ENCODE results near the gene UPK1A. TPM values are rescaled to one million over a fixed set of nuclear protein-coding genes. Genes with fewer than 3 reads are reported as not detected.
"Not testable (repeated sequence)": the region's sequence is repeated elsewhere in the genome, so short reads cannot be mapped to it uniquely, and the experiment has no call there.

UPK1A gene
- total and polyA plus RNA-seq, 7 experiments from 2014 or later, result 0.41 to 1.3 TPM; not detected in 5

DNA sequence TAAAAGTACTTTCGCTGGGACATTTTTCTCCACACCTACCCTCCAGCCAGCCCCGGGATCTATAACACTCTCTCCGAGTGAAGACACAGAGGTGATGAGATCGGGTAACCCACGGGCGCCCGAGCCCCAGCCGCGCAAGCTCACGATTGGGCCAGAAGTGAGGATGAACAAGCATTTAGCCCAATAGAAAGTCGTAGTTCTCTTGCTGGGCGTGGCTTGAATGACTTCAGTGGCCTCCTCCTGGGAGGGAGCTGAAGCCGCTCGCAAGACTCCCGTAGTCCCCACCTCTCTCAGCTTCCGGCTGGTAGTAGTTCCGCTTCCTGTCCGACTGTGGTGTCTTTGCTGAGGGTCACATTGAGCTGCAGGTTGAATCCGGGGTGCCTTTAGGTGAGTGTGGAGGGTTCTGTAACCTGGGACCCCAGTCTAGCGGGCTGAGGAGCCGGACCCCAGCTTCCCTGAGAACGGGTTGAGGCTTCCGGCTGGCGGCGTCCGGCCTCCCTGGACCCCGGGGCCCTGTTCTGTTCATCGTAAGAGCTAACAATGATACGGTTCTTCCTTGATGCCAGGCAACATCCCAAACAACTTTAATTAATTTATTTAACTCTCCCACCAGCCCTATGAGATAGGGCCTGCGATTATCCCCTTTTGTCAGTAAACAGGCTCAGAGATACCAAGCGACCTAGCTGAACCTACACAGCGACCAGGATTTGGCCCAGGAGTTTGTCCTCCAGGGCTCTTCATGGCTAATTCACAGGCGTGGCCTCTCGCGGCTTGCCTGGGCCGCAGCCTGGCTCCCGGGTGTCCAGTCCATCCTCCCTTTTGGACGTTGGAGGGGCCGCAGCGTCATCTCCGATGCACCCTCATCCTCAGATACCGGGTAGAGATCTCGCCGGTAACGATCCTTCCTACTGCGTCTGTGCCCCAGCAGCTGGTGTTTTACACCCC lies 18.0 kb upstream of the UPK1A start, which contains the start of gene COX6B1:
Gene COX6B1, plus strand, starts transcription at position 307 of the 945 bp plus-strand sequence. CDS start 2,921 bp downstream, outside the sequence.
- CTCF ChIA-PET, result interaction anchor here (0.6 to 1.3 kb wide), 3 partner anchors 14 to 98 kb away, joined by 3 to 5 read pairs (median 4); no protein-coding TSS in a partner anchor
- no peaks in the 10 kb centered on the region for H3K27me3 Mint-ChIP-seq
- H3K27ac Mint-ChIP-seq, result peak within 1 kb of the TSS; percentile 89 to 98 (median 95)
- H3K4me1 Mint-ChIP-seq, result peaks cover 17 to 67% (median 42%) of the 10 kb centered on the region in 7 donors
- Histone ChIP-seq H3K36me3 (ENCODE audit: control insufficient read depth in 2 of 3, insufficient read depth in 3 of 3, low read length in 3 of 3) (peaks cover 0 to 27% (median 0%) of the 10 kb centered on the region in 3 experiments), H3K4me3 (ENCODE audit: low read length) (peak within 1 kb of the TSS; percentile 95), H3K4me1 (ENCODE audit: control insufficient read depth in 2 of 2, insufficient read depth in 2 of 2, low read length in 2 of 2) (peaks cover 7 to 25% of the 10 kb centered on the region in 2 donors), H3K27ac (ENCODE audit: low read depth, low read length) (peak within 1 kb of the TSS; percentile 89), H3K27me3 (ENCODE audit: control insufficient read depth in 2 of 2, insufficient read depth in 2 of 2, low read length in 2 of 2) (no peaks in the 10 kb centered on the region), H3K9me3 (ENCODE audit: control insufficient read depth in 2 of 3, low read length in 3 of 3) (no peaks in the 10 kb centered on the region)
- peaks cover 0 to 2% (median 0%) of the 10 kb centered on the region in 11 donors for H3K9me3 Mint-ChIP-seq
- intact Hi-C loops (cut with micrococcal nuclease), result loop anchor here (1.0 to 10.0 kb wide), 17 partner anchors 20 to 727 kb away; partner anchors contain the start of genes HAUS5 (in 2 of the 2), LIN37 (in 1 of the 2), PSENEN (in 1 of the 2) and TBCB (in 1 of the 2)
- DNase-seq (peak; percentile 63 to 95 (median 91)), ATAC-seq (peak; percentile 80)
- peak within 1 kb of the TSS; percentile 88 to 99 (median 97) for H3K4me3 Mint-ChIP-seq
- POLR2A ChIA-PET, result interaction anchor here (0.7 to 2.2 kb wide), 16 partner anchors 10 to 443 kb away, joined by 3 to 11 read pairs (median 4); partner anchors contain the start of genes HAUS5, IGFLR1, LIN37 and PSENEN
- peaks cover 0 to 12% (median 0%) of the 10 kb centered on the region in 5 donors for H3K36me3 Mint-ChIP-seq

DNA sequence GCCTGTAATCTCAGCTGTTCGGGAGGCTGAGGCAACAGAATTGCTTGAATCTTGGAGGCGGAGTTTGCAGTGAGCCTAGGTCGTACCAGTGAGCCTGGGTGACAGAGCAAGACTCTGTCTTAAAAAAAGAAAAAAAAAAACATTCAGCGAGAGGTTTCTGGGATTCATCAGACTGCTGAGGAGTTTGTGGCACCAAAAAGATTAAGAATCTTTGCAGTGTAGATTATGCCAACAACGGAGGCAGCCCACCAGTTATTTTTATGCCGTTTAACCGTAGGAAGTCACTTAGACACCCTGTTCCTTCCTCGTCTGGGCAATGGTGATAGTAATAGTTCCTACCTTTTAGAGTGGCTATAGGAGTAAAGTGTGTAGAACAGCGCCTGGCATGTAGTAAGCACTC lies 15.7 kb upstream of the UPK1A start:
- intact Hi-C loops (cut with micrococcal nuclease), result no loop called here
- Histone ChIP-seq H3K9me3 (ENCODE audit: control insufficient read depth in 2 of 3, low read length in 3 of 3) (no peaks in the 10 kb centered on the region), H3K4me3 (ENCODE audit: low read length) (no peak overlapping the region), H3K27ac (ENCODE audit: low read depth, low read length) (no peak overlapping the region), H3K27me3 (ENCODE audit: control insufficient read depth in 2 of 2, insufficient read depth in 2 of 2, low read length in 2 of 2) (no peaks in the 10 kb centered on the region), H3K36me3 (ENCODE audit: control insufficient read depth in 2 of 3, insufficient read depth in 3 of 3, low read length in 3 of 3) (peaks cover 0 to 42% (median 10%) of the 10 kb centered on the region in 3 experiments), H3K4me1 (ENCODE audit: control insufficient read depth in 2 of 2, insufficient read depth in 2 of 2, low read length in 2 of 2) (peaks cover 7 to 15% of the 10 kb centered on the region in 2 donors)
- POLR2A ChIA-PET, result interaction anchor here (0.7 kb wide), 2 partner anchors 122 to 140 kb away, joined by 3 to 5 read pairs; no protein-coding TSS in a partner anchor
- H3K27ac Mint-ChIP-seq, result peak overlapping the region in 2 of 9 donors; percentile 17 to 38
- H3K27me3 Mint-ChIP-seq, result no peaks in the 10 kb centered on the region
- DNase-seq (no peak), ATAC-seq (no peak)
- H3K36me3 Mint-ChIP-seq, result peaks cover 0 to 24% (median 10%) of the 10 kb centered on the region in 5 donors
- peaks cover 0 to 2% (median 0%) of the 10 kb centered on the region in 11 donors for H3K9me3 Mint-ChIP-seq
- CTCF ChIA-PET, result no interaction called here
- H3K4me1 Mint-ChIP-seq, result peaks cover 10 to 65% (median 37%) of the 10 kb centered on the region in 7 donors
- peak overlapping the region in 8 of 10 donors; percentile 3 to 62 (median 24) for H3K4me3 Mint-ChIP-seq

DNA sequence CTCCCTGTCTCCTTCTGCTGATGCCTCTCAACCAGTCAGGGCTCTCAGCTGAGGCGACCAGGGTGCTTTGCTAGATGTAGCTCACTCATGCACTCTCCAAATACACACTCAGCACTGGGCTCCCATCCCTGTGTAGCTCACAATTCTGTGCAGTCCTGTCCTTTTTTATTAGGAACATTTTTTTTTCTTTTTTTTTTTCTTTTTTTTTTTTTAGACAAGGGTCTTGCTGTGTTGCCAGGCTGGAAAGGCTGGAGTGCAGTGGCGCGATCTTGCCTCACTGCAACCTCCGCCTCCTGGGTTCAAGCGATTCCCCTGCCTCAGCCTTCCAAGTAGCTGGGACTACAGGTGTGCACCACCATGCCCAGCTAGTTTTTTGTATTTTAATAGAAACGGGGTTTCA lies 11.5 kb upstream of the UPK1A start:
- Mint-ChIP-seq H3K4me1 (peaks cover 16 to 37% (median 20%) of the 10 kb centered on the region in 7 donors), H3K36me3 (peaks cover 5 to 42% (median 24%) of the 10 kb centered on the region in 5 donors)
- DNase-seq; H3K9me3 Mint-ChIP-seq; intact Hi-C loops (cut with micrococcal nuclease); H3K4me3 Mint-ChIP-seq; CTCF ChIA-PET; H3K27ac ChIP-seq (ENCODE audit: low read depth, low read length); H3K27ac Mint-ChIP-seq; H3K27me3 ChIP-seq (ENCODE audit: control insufficient read depth in 2 of 2, insufficient read depth in 2 of 2, low read length in 2 of 2); ATAC-seq; H3K4me1 ChIP-seq (ENCODE audit: control insufficient read depth in 2 of 2, insufficient read depth in 2 of 2, low read length in 2 of 2); H3K27me3 Mint-ChIP-seq; H3K9me3 ChIP-seq (ENCODE audit: control insufficient read depth in 2 of 3, low read length in 3 of 3); H3K4me3 ChIP-seq (ENCODE audit: low read length): not testable (repeated sequence)
- POLR2A ChIA-PET, result interaction anchor here (3.1 kb wide), 1 partner anchor 11 kb away, joined by 18 read pairs; no protein-coding TSS in a partner anchor
- H3K36me3 ChIP-seq (ENCODE audit: control insufficient read depth in 2 of 3, insufficient read depth in 3 of 3, low read length in 3 of 3), result peaks cover 0 to 67% (median 17%) of the 10 kb centered on the region in 3 experiments

DNA sequence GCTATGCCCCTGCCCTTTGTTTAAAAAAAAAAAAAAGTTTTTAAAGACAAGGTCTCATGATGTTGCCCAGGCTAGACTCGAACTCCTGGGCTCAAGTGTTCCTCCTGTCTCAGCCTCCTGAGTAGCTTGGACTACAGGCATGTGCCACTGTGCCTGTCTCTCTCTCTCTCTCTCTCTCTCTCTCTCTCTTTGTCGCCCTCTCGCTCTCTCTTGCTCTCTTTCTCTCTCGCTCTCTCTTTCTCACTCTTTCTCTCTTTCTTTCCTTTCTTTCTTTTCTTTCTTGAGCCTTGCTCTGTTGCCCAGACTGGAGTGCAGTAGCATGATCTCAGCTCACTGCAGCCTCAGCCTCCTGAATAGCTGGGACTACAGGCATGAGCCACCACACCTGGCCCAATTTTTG lies 10.7 kb upstream of the UPK1A start:
- Histone ChIP-seq H3K4me1 (ENCODE audit: control insufficient read depth in 2 of 2, insufficient read depth in 2 of 2, low read length in 2 of 2) (peaks cover 0 to 4% of the 10 kb centered on the region in 2 donors), H3K4me3 (ENCODE audit: low read length) (no peak overlapping the region), H3K27me3 (ENCODE audit: control insufficient read depth in 2 of 2, insufficient read depth in 2 of 2, low read length in 2 of 2) (no peaks in the 10 kb centered on the region), H3K36me3 (ENCODE audit: control insufficient read depth in 2 of 3, insufficient read depth in 3 of 3, low read length in 3 of 3) (peaks cover 0 to 66% (median 17%) of the 10 kb centered on the region in 3 experiments), H3K9me3 (ENCODE audit: control insufficient read depth in 2 of 3, low read length in 3 of 3) (no peaks in the 10 kb centered on the region), H3K27ac (ENCODE audit: low read depth, low read length) (no peak overlapping the region)
- intact Hi-C loops (cut with micrococcal nuclease), result no loop called here
- ChIA-PET POLR2A (interaction anchor here (0.7 to 3.1 kb wide), 2 partner anchors 12 to 482 kb away, joined by 12 to 18 read pairs; no protein-coding TSS in a partner anchor), CTCF (interaction anchor here (0.6 kb wide), 1 partner anchor 32 kb away, joined by 3 read pairs; no protein-coding TSS in a partner anchor)
- DNase-seq (no peak), ATAC-seq (no peak)
- H3K9me3 Mint-ChIP-seq, result no peaks in the 10 kb centered on the region
- H3K36me3 Mint-ChIP-seq, result peaks cover 5 to 44% (median 26%) of the 10 kb centered on the region in 5 donors
- H3K27me3 Mint-ChIP-seq, result no peaks in the 10 kb centered on the region
- peak overlapping the region in 2 of 9 donors; percentile 28 to 72 for H3K27ac Mint-ChIP-seq
- peak overlapping the region in 1 of 10 donors; percentile 32 for H3K4me3 Mint-ChIP-seq
- peaks cover 9 to 32% (median 16%) of the 10 kb centered on the region in 7 donors for H3K4me1 Mint-ChIP-seq

DNA sequence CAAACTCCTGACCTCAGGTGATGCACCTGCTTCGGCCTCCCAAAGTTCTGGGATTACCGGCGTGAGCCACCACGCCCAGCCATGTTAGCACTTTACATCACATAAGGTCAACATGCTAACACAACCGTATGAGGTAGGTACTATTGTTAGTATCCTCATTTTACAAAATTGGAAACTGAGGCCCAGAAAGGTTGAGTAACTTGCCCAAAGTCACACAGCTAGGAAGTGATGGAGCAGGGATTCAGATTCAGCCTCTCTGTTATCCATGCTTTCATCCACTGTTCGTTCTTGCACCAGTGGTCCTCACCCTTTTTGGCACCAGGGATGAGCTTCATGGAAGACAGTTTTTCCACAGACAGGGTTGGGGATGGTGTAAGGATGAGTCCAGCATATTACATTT lies 9.6 kb upstream of the UPK1A start:
- Mint-ChIP-seq H3K4me3 (no peak overlapping the region), H3K9me3 (no peaks in the 10 kb centered on the region), H3K27ac (no peak overlapping the region), H3K4me1 (peaks cover 2 to 24% (median 11%) of the 10 kb centered on the region in 7 donors), H3K36me3 (peaks cover 5 to 37% (median 21%) of the 10 kb centered on the region in 5 donors), H3K27me3 (no peaks in the 10 kb centered on the region)
- intact Hi-C loops (cut with micrococcal nuclease), result no loop called here
- H3K27ac ChIP-seq (ENCODE audit: low read depth, low read length), result no peak overlapping the region
- POLR2A ChIA-PET, result interaction anchor here (0.7 kb wide), 1 partner anchor 27 kb away, joined by 3 read pairs; no protein-coding TSS in a partner anchor
- no peaks in the 10 kb centered on the region for H3K27me3 ChIP-seq (ENCODE audit: control insufficient read depth in 2 of 2, insufficient read depth in 2 of 2, low read length in 2 of 2)
- ATAC-seq (no peak), DNase-seq (no peak)
- H3K4me1 ChIP-seq (ENCODE audit: control insufficient read depth in 2 of 2, insufficient read depth in 2 of 2, low read length in 2 of 2), result no peaks in the 10 kb centered on the region
- CTCF ChIA-PET, result no interaction called here
- no peak overlapping the region for H3K4me3 ChIP-seq (ENCODE audit: low read length)
- peaks cover 0 to 57% (median 17%) of the 10 kb centered on the region in 3 experiments for H3K36me3 ChIP-seq (ENCODE audit: control insufficient read depth in 2 of 3, insufficient read depth in 3 of 3, low read length in 3 of 3)
- H3K9me3 ChIP-seq (ENCODE audit: control insufficient read depth in 2 of 3, low read length in 3 of 3), result no peaks in the 10 kb centered on the region

All from naive thymus-derived CD4-positive, alpha-beta T cell (primary cell).